ENCODE data around the gene PNMA8A. TPM values are rescaled to one million over a fixed set of nuclear protein-coding genes. Genes with fewer than 3 reads are reported as not detected.

Gene PNMA8A
- total RNA-seq, 1 donor from 2014 or later: 8.4 TPM

GRCh38 chr19:46495786-46496099, 24.4 kb upstream of the PNMA8A start, which contains the start of gene PNMA8B:
Gene PNMA8B, minus strand, starts transcription at chr19:46495867. Its CDS starts 402 bp downstream, at chr19:46495465.
- no peaks in the 10 kb centered on the region for H3K36me3 ChIP-seq
- intact Hi-C loops (cut with micrococcal nuclease): no loop called here
- peak; percentile 63 for DNase-seq
- peak within 1 kb of the TSS; percentile 60 for H3K4me3 ChIP-seq
- no peaks in the 10 kb centered on the region for H3K9me3 ChIP-seq (replicated peaks)
- TF ChIP-seq, protein P1, sequence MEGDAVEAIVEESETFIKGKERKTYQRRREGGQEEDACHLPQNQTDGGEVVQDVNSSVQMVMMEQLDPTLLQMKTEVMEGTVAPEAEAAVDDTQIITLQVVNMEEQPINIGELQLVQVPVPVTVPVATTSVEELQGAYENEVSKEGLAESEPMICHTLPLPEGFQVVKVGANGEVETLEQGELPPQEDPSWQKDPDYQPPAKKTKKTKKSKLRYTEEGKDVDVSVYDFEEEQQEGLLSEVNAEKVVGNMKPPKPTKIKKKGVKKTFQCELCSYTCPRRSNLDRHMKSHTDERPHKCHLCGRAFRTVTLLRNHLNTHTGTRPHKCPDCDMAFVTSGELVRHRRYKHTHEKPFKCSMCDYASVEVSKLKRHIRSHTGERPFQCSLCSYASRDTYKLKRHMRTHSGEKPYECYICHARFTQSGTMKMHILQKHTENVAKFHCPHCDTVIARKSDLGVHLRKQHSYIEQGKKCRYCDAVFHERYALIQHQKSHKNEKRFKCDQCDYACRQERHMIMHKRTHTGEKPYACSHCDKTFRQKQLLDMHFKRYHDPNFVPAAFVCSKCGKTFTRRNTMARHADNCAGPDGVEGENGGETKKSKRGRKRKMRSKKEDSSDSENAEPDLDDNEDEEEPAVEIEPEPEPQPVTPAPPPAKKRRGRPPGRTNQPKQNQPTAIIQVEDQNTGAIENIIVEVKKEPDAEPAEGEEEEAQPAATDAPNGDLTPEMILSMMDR (IDR thresholded peaks at IDR 0.05; ENCODE audit: borderline replicate concordance): no peak
- peaks cover 50% of the 10 kb centered on the region for H3K27me3 ChIP-seq (ENCODE audit: low read depth)
- peaks cover 26% of the 10 kb centered on the region for H3K4me1 ChIP-seq
- peak within 1 kb of the TSS; percentile 19 for H3K27ac ChIP-seq (replicated peaks)

- H3K9me3 ChIP-seq (replicated peaks): no peaks in the 10 kb centered on the region
- peak overlapping the region; percentile 19 for H3K27ac ChIP-seq (replicated peaks)
- DNase-seq: no peak
- peaks cover 27% of the 10 kb centered on the region for H3K4me1 ChIP-seq
- no peaks in the 10 kb centered on the region for H3K36me3 ChIP-seq
- intact Hi-C loops (cut with micrococcal nuclease): no loop called here
- peaks cover 56% of the 10 kb centered on the region for H3K27me3 ChIP-seq (ENCODE audit: low read depth)
- H3K4me3 ChIP-seq: peak overlapping the region; percentile 60
- TF ChIP-seq, protein P1 (IDR thresholded peaks at IDR 0.05; ENCODE audit: borderline replicate concordance): no peak
These were observed 23.8 kb upstream of the PNMA8A start for GRCh38 chr19:46494941-46495785.

DNA sequence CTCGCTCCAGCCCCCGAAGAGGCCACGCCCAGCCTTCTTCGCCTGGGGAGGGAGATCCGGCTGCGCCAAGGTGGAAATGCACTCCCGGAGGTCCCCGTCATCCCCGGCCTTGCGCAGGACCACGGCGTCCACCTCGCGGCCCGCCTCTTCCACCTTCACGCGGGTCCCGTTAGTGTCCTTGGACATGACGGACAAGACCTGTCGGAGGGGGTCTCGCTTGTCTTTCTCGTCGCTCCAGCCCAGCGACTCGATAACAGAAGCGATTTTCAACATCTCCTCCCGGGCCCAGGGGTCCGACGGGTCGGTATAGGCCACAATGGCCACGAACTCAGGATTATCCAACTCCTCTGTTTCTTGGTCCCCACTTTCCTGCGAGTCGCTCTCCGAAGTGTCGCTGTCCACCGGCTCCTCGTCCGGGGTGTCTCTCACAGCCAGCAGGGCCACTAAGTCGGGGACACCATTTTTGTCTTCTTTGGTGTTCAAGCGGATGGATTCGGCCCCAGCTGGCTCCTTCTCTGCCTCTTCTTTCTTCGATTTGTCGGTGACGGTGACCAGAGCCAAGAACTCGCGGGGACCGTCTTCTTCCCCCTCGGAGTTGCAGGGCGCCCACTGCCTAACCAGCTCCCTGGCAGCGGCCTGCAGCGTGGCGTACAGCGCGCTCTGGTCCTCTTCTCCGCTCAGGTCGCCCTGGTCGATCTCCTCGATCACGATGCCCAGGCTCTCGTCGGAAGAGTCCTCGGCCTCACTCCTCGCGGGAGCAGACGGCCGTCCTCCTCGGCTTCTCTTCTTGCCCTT, 23.0 kb upstream of the PNMA8A start:
- no peak for DNase-seq
- Histone ChIP-seq H3K4me1 (peaks cover 35% of the 10 kb centered on the region), H3K27ac (replicated peaks) (no peak overlapping the region), H3K27me3 (ENCODE audit: low read depth) (peaks cover 64% of the 10 kb centered on the region), H3K36me3 (no peaks in the 10 kb centered on the region), H3K9me3 (replicated peaks) (no peaks in the 10 kb centered on the region), H3K4me3 (peak overlapping the region; percentile 69)
- TF ChIP-seq, protein P1 (IDR thresholded peaks at IDR 0.05; ENCODE audit: borderline replicate concordance): no peak
- intact Hi-C loops (cut with micrococcal nuclease): no loop called here

- H3K9me3 ChIP-seq (replicated peaks): no peaks in the 10 kb centered on the region
- DNase-seq: peak; percentile 54
- H3K36me3 ChIP-seq: no peaks in the 10 kb centered on the region
- peaks cover 72% of the 10 kb centered on the region for H3K27me3 ChIP-seq (ENCODE audit: low read depth)
- peak overlapping the region; percentile 63 for H3K27ac ChIP-seq (replicated peaks)
- H3K4me3 ChIP-seq: peak overlapping the region; percentile 69
- intact Hi-C loops (cut with micrococcal nuclease): no loop called here
- peaks cover 39% of the 10 kb centered on the region for H3K4me1 ChIP-seq
- TF ChIP-seq, protein P1 (IDR thresholded peaks at IDR 0.05; ENCODE audit: borderline replicate concordance): no peak
These were observed 22.1 kb upstream of the PNMA8A start for GRCh38 chr19:46493236-46494145.

DNA sequence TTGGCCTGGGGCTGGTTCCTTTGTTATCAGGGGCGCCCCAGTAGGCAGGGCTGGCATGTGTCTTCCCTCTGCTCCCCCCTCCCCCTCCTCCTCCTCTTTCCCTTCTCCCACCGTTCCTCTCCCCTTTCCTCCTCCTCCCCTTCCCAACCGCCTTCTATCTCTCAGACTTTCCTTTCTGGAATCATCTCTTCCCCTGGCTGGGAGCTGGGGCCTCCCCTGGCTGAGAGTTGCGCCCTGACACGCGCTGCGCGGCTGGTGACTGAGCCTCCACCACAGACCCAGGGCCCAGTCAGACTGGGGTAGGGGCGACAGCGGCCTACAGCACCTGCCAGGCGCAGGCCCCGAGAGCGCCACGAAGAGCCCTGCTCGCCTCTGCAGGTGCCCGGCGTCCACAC, 21.5 kb upstream of the PNMA8A start:
- H3K4me1 ChIP-seq: peaks cover 43% of the 10 kb centered on the region

More for the DNA sequence above, 21.5 kb upstream of the PNMA8A start:
- intact Hi-C loops (cut with micrococcal nuclease): no loop called here
- TF ChIP-seq, protein P1 (IDR thresholded peaks at IDR 0.05; ENCODE audit: borderline replicate concordance): no peak
- H3K4me3 ChIP-seq: peak overlapping the region; percentile 69
- peak overlapping the region; percentile 63 for H3K27ac ChIP-seq (replicated peaks)
- H3K36me3 ChIP-seq: no peaks in the 10 kb centered on the region
- DNase-seq: no peak
- no peaks in the 10 kb centered on the region for H3K9me3 ChIP-seq (replicated peaks)
- peaks cover 79% of the 10 kb centered on the region for H3K27me3 ChIP-seq (ENCODE audit: low read depth)
